Measurements from ENCODE around the gene STEAP2. TPM values are rescaled to one million over a fixed set of nuclear protein-coding genes. Genes with fewer than 3 reads are reported as not detected.

STEAP2 gene
- total RNA-seq, 2 donors from 2014 or later: not detected

DNA sequence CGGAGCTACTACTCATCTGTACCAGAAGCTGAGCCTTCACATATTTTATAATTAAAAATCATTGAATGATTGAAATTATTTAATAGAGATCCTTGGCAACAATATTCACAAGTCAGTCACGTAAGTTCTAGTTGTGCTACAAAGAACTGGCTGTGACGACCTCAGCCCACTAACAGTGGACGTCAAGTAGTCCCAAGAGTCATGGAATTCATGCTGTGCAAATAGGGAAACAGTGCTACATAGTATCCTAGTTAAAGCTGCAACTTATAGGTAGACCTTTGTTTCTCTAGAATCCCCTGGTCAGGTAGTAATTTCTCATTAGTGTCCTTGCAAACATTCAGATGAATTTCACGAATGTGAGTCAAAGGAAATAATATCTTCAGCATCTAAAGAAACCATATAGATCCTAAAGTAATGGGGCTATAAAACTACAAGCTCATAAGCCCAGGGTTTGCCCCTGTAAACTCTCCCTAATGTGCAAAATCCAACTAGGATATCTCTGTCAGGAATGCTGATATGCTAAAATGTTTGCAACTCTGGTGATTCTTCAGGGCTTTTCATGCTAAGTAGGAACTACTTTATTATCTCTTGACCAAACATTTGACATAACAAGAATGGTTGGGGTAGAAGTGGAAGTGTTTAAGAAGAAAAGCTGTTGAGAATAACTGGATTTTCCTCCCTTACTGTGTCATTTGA, 64.6 kb downstream of the STEAP2 start:
- H3K4me3 Mint-ChIP-seq: no peak overlapping the region
- no peaks in the 10 kb centered on the region for H3K4me1 Mint-ChIP-seq
- no peak overlapping the region for H3K27ac Mint-ChIP-seq
- H3K27me3 Mint-ChIP-seq: peaks cover 5% of the 10 kb centered on the region
- no peaks in the 10 kb centered on the region for H3K9me3 ChIP-seq (ENCODE audit: control insufficient read depth, low read length, poor library complexity, severe bottlenecking)
- DNase-seq (no peak), ATAC-seq (no peak)
- no peaks in the 10 kb centered on the region for H3K36me3 Mint-ChIP-seq (ENCODE audit: low read depth)

Other genes with a start within 250 kb of the STEAP2 start
- gene STEAP1, start 57.3 kb upstream of the STEAP2 start, total RNA-seq: not detected
- gene CFAP69, start 33.4 kb downstream of the STEAP2 start, total RNA-seq: 1 to 10 TPM in 1 of 2 donors, under 1 TPM in 1; 0.60 to 1.6 TPM
- not detected for gene FAM237B, start 109.6 kb downstream of the STEAP2 start, total RNA-seq
- gene GTPBP10, start 135.0 kb downstream of the STEAP2 start, total RNA-seq: 10 to 100 TPM; 15.4 to 19.9 TPM
- 1 to 10 TPM; 1.6 to 4.1 TPM for gene CLDN12, start 191.7 kb downstream of the STEAP2 start, total RNA-seq